Gastrocnemius medialis (tissue), 4 donors: ENCODE measurements around the gene PPFIA2.

Source experiments
- CTCF ChIP-seq, 5 experiments: fragments of 450-650 bp in 3 of 5; fragments of 200-600 bp in 2 of 5; sonication (generic) in 2 of 5; IDR thresholded peaks in 4 of 5; conservative IDR thresholded peaks in 1 of 5; 1 replicate in 4 of 5; 2 replicates in 1 of 5; pipeline ENCODE4 v1.5.1; 2016 to 2019; ENCODE audit warnings: antibody characterized with exemption in 5 of 5, mild to moderate bottlenecking in 3 of 5, moderate library complexity in 3 of 5
- POLR2A ChIP-seq, 2 donors: fragments of 450-650 bp; IDR thresholded peaks; one replicate each; pipeline ENCODE4 v1.6.1; 2017; ENCODE audit warnings: antibody characterized with exemption in 2 of 2, mild to moderate bottlenecking in 2 of 2, moderate library complexity in 2 of 2

DNA sequence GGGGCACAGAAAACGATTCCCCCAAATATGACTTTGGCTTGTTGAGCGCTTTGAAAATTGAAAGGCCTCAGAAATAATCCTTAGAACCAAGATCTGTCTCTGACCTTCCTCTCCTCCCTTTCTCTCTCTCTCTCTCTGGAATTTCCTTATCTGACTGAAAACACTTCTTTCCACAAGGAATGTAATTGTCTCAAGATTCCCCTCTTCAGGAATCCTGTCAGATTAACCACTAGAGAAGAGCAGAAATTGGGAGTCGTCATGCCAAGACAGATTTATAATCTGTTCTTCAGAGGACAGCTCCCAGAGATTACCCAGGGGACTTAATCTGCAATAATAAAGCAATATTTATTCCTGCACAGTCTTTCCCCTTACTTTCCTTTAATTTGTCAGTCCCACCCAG, 363.7 kb downstream of the PPFIA2 start:
- no peak for TF ChIP-seq CTCF (IDR thresholded peaks at IDR 0.05 in 4 of 5, conservative IDR thresholded peaks at IDR 0.05 in 1 of 5)
- no peak for TF ChIP-seq POLR2A (IDR thresholded peaks at IDR 0.05)
